Right forelimb (tissue), 1 donor: ENCODE results near the gene FBRS.
"Not testable (repeated sequence)": the region's sequence is repeated elsewhere in the genome, so short reads cannot be mapped to it uniquely, and the experiment has no call there.

Experiments used
- DNase-seq: peaks from one replicate; pipeline ENCODE4 v3.0.0-alpha.2; 2018

The FBRS gene

GRCh38 chr16:30657866-30658730 lies at the start of gene FBRS:
TSS of gene FBRS (plus strand) at chr16:30658431. CDS start at chr16:30659519, 1,088 bp downstream.
- DNase-seq, result peak; percentile 100

- DNase-seq, result peak; percentile 75
Observed at GRCh38 chr16:30609002-30609925, 49.0 kb upstream of the FBRS start.

GRCh38 chr16:30609926-30610839 lies 48.0 kb upstream of the FBRS start, which contains the start of gene ZNF689:
TSS of gene ZNF689 (minus strand) at chr16:30610389. CDS start at chr16:30610041, 348 bp downstream.
- DNase-seq, result peak; percentile 99

- no peak for DNase-seq
Observed at GRCh38 chr16:30615358-30616091, 42.7 kb upstream of the FBRS start.

- no peak for DNase-seq
Observed at GRCh38 chr16:30619202-30619601, 39.0 kb upstream of the FBRS start.

GRCh38 chr16:30619638-30620037 lies 38.6 kb upstream of the FBRS start:
- no peak for DNase-seq

- DNase-seq, result no peak
Observed at GRCh38 chr16:30620169-30620568, 38.1 kb upstream of the FBRS start.

GRCh38 chr16:30621765-30622164 lies 36.5 kb upstream of the FBRS start:
- DNase-seq, result no peak

GRCh38 chr16:30622455-30623032 lies 35.7 kb upstream of the FBRS start:
- no peak for DNase-seq

- DNase-seq, result no peak
Observed at GRCh38 chr16:30623536-30624283, 34.5 kb upstream of the FBRS start.

GRCh38 chr16:30626236-30626635 lies 32.0 kb upstream of the FBRS start:
- DNase-seq, result no peak

- DNase-seq, result peak; percentile 88
Observed at GRCh38 chr16:30628628-30629540, 29.3 kb upstream of the FBRS start.

GRCh38 chr16:30632454-30632853 lies 25.8 kb upstream of the FBRS start:
- DNase-seq, result not testable (repeated sequence)

GRCh38 chr16:30633526-30633925 lies 24.7 kb upstream of the FBRS start:
- no peak for DNase-seq

- no peak for DNase-seq
Observed at GRCh38 chr16:30636599-30636998, 21.6 kb upstream of the FBRS start.

- DNase-seq, result not testable (repeated sequence)
Observed at GRCh38 chr16:30637139-30637538, 21.1 kb upstream of the FBRS start.

GRCh38 chr16:30637944-30638343 lies 20.3 kb upstream of the FBRS start:
- no peak for DNase-seq

GRCh38 chr16:30641378-30641982 lies 16.8 kb upstream of the FBRS start:
- no peak for DNase-seq

GRCh38 chr16:30644334-30644830 lies 13.8 kb upstream of the FBRS start:
- DNase-seq, result no peak
